Tibial nerve (tissue), 4 donors: ENCODE data around the gene IRF1.

Source experiments
- EP300 ChIP-seq, 2 donors: sonication (generic); formaldehyde crosslinking; IDR thresholded peaks; one replicate each; pipeline ENCODE4 v1.6.1; 2017; ENCODE audit warnings: antibody characterized with exemption in 2 of 2, mild to moderate bottlenecking in 1 of 2
- POLR2A ChIP-seq, 2 donors: fragments of 450-650 bp; IDR thresholded peaks; one replicate each; pipeline ENCODE4 v1.6.1; 2017; ENCODE audit warnings: antibody characterized with exemption in 2 of 2, mild to moderate bottlenecking in 2 of 2, moderate library complexity in 2 of 2
- TF ChIP-seq, protein P1 (sequence below), 5 experiments: fragments of 200-600 bp in 3 of 5; fragments of 450-650 bp in 2 of 5; sonication (generic) in 3 of 5; IDR thresholded peaks; one replicate each; pipeline ENCODE4 v1.5.1; 2016 to 2019; ENCODE audit warnings: antibody characterized with exemption in 5 of 5, mild to moderate bottlenecking in 3 of 5, moderate library complexity in 2 of 5

DNA sequence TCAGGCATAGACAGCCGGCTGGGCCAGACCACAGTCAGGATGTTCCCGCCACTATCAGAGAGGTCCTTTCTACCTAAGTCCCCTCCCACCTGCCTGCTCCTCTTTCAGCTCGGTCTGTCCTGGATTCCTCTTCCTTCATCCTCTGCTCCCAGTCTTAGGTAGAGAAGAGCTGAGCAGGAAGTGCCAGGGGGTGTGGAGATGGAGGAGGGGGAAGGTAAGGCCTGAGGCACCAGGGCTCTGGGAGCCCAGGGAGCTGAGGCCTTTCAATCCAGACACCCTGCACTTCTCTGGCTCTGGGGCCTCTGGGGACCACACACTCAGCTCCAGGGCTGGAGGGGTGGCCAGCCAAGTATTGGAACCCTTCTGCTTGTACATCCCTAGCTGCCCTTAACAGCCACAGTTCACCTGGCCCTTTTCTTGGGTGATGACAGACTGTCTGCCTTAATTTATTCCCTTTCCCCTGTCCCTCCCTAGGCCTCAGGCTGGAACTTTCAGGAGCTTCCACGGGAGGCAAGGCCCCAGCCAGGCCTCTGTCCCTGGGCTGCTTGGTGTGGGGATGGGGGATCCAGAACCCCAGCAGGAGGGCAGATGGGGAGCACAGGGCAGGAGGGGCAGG is 15.6 kb downstream of the IRF1 start:
- TF ChIP-seq, protein P1, sequence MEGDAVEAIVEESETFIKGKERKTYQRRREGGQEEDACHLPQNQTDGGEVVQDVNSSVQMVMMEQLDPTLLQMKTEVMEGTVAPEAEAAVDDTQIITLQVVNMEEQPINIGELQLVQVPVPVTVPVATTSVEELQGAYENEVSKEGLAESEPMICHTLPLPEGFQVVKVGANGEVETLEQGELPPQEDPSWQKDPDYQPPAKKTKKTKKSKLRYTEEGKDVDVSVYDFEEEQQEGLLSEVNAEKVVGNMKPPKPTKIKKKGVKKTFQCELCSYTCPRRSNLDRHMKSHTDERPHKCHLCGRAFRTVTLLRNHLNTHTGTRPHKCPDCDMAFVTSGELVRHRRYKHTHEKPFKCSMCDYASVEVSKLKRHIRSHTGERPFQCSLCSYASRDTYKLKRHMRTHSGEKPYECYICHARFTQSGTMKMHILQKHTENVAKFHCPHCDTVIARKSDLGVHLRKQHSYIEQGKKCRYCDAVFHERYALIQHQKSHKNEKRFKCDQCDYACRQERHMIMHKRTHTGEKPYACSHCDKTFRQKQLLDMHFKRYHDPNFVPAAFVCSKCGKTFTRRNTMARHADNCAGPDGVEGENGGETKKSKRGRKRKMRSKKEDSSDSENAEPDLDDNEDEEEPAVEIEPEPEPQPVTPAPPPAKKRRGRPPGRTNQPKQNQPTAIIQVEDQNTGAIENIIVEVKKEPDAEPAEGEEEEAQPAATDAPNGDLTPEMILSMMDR (IDR thresholded peaks at IDR 0.05) = no peak
- TF ChIP-seq POLR2A (IDR thresholded peaks at IDR 0.05) (no peak), EP300 (IDR thresholded peaks at IDR 0.05) (no peak)
